ENCODE data around the gene SPTA1. TPM values are rescaled to one million over a fixed set of nuclear protein-coding genes. Genes with fewer than 3 reads are reported as not detected.

SPTA1 gene
- total RNA-seq, 1 experiment from 2014 or later, result not detected

- no peak overlapping the region for H3K9ac ChIP-seq (ENCODE audit: low read length)
- no peak overlapping the region for H2AFZ ChIP-seq (ENCODE audit: low read depth, low read length, poor library complexity, severe bottlenecking)
- TF ChIP-seq POLR2A (IDR thresholded peaks at IDR 0.05; ENCODE audit: borderline replicate concordance, extremely low read depth, insufficient read depth, insufficient read length), result no peak
- TF ChIP-seq ELF1 (IDR thresholded peaks at IDR 0.05; ENCODE audit: borderline replicate concordance, low read depth), result no peak
- TF ChIP-seq CEBPB (IDR thresholded peaks at IDR 0.05; ENCODE audit: low read depth), result no peak
- no peak for TF ChIP-seq TCF7L2 (IDR thresholded peaks at IDR 0.05; ENCODE audit: borderline replicate concordance, extremely low read depth, insufficient read depth, insufficient read length)
- no peak for TF ChIP-seq FOSL1 (IDR thresholded peaks at IDR 0.05; ENCODE audit: low read depth)
- TF ChIP-seq SRF (IDR thresholded peaks at IDR 0.05; ENCODE audit: low read depth), result no peak
- TF ChIP-seq POLR2AphosphoS5 (IDR thresholded peaks at IDR 0.05; ENCODE audit: low read depth, low read length), result no peak
- no peak for TF ChIP-seq REST (IDR thresholded peaks at IDR 0.05; ENCODE audit: low read depth)
- TF ChIP-seq EZH2 (IDR thresholded peaks at IDR 0.05), result no peak
- no peak for TF ChIP-seq SP1 (IDR thresholded peaks at IDR 0.05; ENCODE audit: low read depth)
- TF ChIP-seq EZH2phosphoT487 (IDR thresholded peaks at IDR 0.05; ENCODE audit: borderline replicate concordance), result no peak
- TF ChIP-seq RAD21 (IDR thresholded peaks at IDR 0.05; ENCODE audit: low read depth), result no peak
- TF ChIP-seq MAX (IDR thresholded peaks at IDR 0.05), result no peak
- TF ChIP-seq ZFX (IDR thresholded peaks at IDR 0.05), result no peak
- no peak for TF ChIP-seq CBX3 (IDR thresholded peaks at IDR 0.05; ENCODE audit: low read depth)
- TF ChIP-seq EGR1 (IDR thresholded peaks at IDR 0.05; ENCODE audit: low read depth), result no peak
- TF ChIP-seq ZNF274 (IDR thresholded peaks at IDR 0.05; ENCODE audit: low read depth, low read length), result no peak
- TF ChIP-seq ATF3 (IDR thresholded peaks at IDR 0.05), result no peak
- no peaks in the 10 kb centered on the region for H3K9me3 ChIP-seq (ENCODE audit: control insufficient read depth in 1 of 2, insufficient read depth in 1 of 2, low read depth in 1 of 2, low read length in 2 of 2)
- H3K4me2 ChIP-seq (ENCODE audit: low read length), result no peak overlapping the region
- ATAC-seq, result no peak
- no peaks in the 10 kb centered on the region; the same call in 1 of the 2 replicates for H4K20me1 ChIP-seq (ENCODE audit: insufficient read depth)
- no peaks in the 10 kb centered on the region for H3K79me2 ChIP-seq (ENCODE audit: insufficient read depth, low read length)
- intact Hi-C loops (cut with micrococcal nuclease), result no loop called here
- no peak overlapping the region for H3K27ac ChIP-seq (ENCODE audit: low read depth, low read length)
- no peak overlapping the region for H3K4me3 ChIP-seq (replicated peaks in 1 of 2; ENCODE audit: low read depth in 1 of 2, low read length in 2 of 2)
- H3K27me3 ChIP-seq (ENCODE audit: insufficient read depth, low read length), result no peaks in the 10 kb centered on the region
- no peaks in the 10 kb centered on the region for H3K36me3 ChIP-seq (ENCODE audit: control insufficient read depth in 1 of 2, insufficient read depth in 2 of 2, low read length in 2 of 2)
- H3K4me1 ChIP-seq (ENCODE audit: control insufficient read depth in 1 of 2, insufficient read depth in 2 of 2, low read length in 2 of 2), result no peaks in the 10 kb centered on the region
- ChIA-PET CTCF (no interaction called here), POLR2A (no interaction called here), RAD21 (ENCODE audit: low non-redundant PET in 1 of 2, low total read pairs in 2 of 2, uncharacterized antibody in 2 of 2, unreplicated experiment in 2 of 2) (no interaction called here)
- BruUV-seq (replicated peaks), result no TSS peak
- H3K9me2 ChIP-seq (ENCODE audit: insufficient read depth), result no peaks in the 10 kb centered on the region
- DNase-seq (ENCODE audit: low read depth, low spot score), result no peak
Observed at GRCh38 chr1:158692356-158692755, 5.8 kb upstream of the SPTA1 start.
